ENCODE measurements around the gene GTF2IRD1. TPM values are rescaled to one million over a fixed set of nuclear protein-coding genes. Genes with fewer than 3 reads are reported as not detected.

GTF2IRD1 gene
- total RNA-seq, 1 experiment from 2014 or later: 34.3 TPM

DNA sequence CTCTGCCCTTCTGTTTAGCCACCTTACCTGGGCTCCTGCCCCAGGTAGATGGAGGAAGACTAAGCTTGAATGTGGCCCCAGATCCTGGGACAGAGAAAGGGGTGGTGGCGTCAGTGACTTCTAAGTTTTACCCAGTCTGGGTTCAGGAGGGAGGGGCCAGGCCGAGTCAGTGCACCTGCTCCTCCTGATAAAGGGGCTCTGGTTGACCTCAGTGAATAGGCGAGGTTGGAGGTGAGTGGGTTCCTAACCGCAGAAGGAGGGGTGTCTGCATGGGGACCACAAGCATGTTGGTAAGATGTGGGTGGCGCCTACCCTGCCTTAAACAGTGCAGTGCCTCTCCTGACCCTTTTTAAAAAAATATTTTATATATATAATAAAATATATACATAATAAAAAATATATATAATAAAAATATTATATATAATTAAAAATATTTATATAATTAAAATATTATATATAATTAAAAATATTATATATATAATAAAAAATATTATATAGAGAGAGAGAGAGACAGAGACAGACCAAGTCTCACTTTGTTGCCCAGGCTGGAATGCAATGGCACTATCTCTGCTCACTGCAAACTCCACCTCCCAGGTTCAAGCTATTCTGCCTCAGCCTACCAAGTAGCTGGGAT lies 106.5 kb downstream of the GTF2IRD1 start:
- Histone ChIP-seq H4K91ac (ENCODE audit: insufficient read length, low read depth, low read length) (no peak overlapping the region), H3K18ac (ENCODE audit: insufficient read length, low read depth, low read length) (no peak overlapping the region), H2BK120ac (ENCODE audit: low read depth, low read length, poor library complexity, severe bottlenecking) (no peak overlapping the region), H3T11ph (ENCODE audit: low read length) (no peak overlapping the region), H3K56ac (ENCODE audit: insufficient read length, low read depth, low read length) (no peak overlapping the region), H3K23me2 (ENCODE audit: insufficient read length, low read depth, low read length, poor library complexity, severe bottlenecking) (no peaks in the 10 kb centered on the region), H3K4me2 (ENCODE audit: insufficient read depth, insufficient read length, low read length) (no peak overlapping the region), H3K79me1 (ENCODE audit: insufficient read depth, low read depth, low read length, poor library complexity, severe bottlenecking) (no peaks in the 10 kb centered on the region), H4K5ac (ENCODE audit: insufficient read length, low read depth, low read length) (no peak overlapping the region), H3K23ac (ENCODE audit: insufficient read length, low read depth, low read length) (no peak overlapping the region), H2AK5ac (ENCODE audit: insufficient read length, low read length) (no peak overlapping the region), H3K4me1 (ENCODE audit: insufficient read depth, low read length) (no peaks in the 10 kb centered on the region), H3K27ac (ENCODE audit: insufficient read length, low read depth, low read length) (no peak overlapping the region), H3K27me3 (ENCODE audit: insufficient read depth, low read length) (no peaks in the 10 kb centered on the region), H3K9ac (ENCODE audit: extremely low read depth, insufficient read length, low read length) (no peak overlapping the region), H4K20me1 (ENCODE audit: control insufficient read depth, insufficient read depth, insufficient read length) (no peaks in the 10 kb centered on the region), H3K4ac (ENCODE audit: low read depth, low read length) (no peak overlapping the region), H2BK20ac (ENCODE audit: low read depth, low read length, poor library complexity, severe bottlenecking) (no peak overlapping the region), H2BK5ac (ENCODE audit: insufficient read length, low read length) (no peak overlapping the region), H4K8ac (replicated peaks; ENCODE audit: insufficient read length, low read depth, low read length) (no peak overlapping the region), H3K79me2 (ENCODE audit: insufficient read depth, low read length) (no peaks in the 10 kb centered on the region), H3K9me3 (ENCODE audit: control insufficient read depth, low read depth, low read length) (no peaks in the 10 kb centered on the region), H2BK15ac (ENCODE audit: low read depth, low read length) (no peak overlapping the region), H2AFZ (ENCODE audit: low read length) (no peak overlapping the region), H3K14ac (ENCODE audit: insufficient read depth, low read length) (no peak overlapping the region), H2BK12ac (ENCODE audit: insufficient read length, low read depth, low read length) (no peak overlapping the region)
- no CpG with 5 or more reads among the region's 5 CpGs for WGBS (ENCODE audit: extremely low coverage, insufficient read length, low lambda C conversion rate)
- Mint-ChIP-seq H3K27me3 (ENCODE audit: low read depth) (no peaks in the 10 kb centered on the region), H3K9me3 (no peaks in the 10 kb centered on the region), H3K27ac (no peak overlapping the region), H3K36me3 (ENCODE audit: insufficient read depth in 1 of 3, low read depth in 3 of 3) (peaks cover 17 to 60% (median 59%) of the 10 kb centered on the region in 3 experiments; a peak in 6 of 7 replicates), H3K4me1 (no peaks in the 10 kb centered on the region), H3K4me3 (no peak overlapping the region)
- DNase-seq: no peak
- TF ChIP-seq, protein P1, sequence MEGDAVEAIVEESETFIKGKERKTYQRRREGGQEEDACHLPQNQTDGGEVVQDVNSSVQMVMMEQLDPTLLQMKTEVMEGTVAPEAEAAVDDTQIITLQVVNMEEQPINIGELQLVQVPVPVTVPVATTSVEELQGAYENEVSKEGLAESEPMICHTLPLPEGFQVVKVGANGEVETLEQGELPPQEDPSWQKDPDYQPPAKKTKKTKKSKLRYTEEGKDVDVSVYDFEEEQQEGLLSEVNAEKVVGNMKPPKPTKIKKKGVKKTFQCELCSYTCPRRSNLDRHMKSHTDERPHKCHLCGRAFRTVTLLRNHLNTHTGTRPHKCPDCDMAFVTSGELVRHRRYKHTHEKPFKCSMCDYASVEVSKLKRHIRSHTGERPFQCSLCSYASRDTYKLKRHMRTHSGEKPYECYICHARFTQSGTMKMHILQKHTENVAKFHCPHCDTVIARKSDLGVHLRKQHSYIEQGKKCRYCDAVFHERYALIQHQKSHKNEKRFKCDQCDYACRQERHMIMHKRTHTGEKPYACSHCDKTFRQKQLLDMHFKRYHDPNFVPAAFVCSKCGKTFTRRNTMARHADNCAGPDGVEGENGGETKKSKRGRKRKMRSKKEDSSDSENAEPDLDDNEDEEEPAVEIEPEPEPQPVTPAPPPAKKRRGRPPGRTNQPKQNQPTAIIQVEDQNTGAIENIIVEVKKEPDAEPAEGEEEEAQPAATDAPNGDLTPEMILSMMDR (conservative IDR thresholded peaks at IDR 0.05): no peak

Measured in H9 (cell line).